HG03469 (cell line): ENCODE measurements around the gene ZNF362.

ENCODE experiments used
- ATAC-seq: cut with Tn5 transposase; IDR thresholded peaks from one replicate; pipeline ENCODE4 v1.9.1; 2021; ENCODE audit warnings: mild to moderate bottlenecking, moderate library complexity, moderate number of reproducible peaks; ENCODE audit not compliant: unreplicated experiment

Gene ZNF362

GRCh38 chr1:33244143-33244808 lies 12.0 kb upstream of the ZNF362 start:
- no peak for ATAC-seq

- no peak for ATAC-seq
Observed at GRCh38 chr1:33244809-33245186, 11.5 kb upstream of the ZNF362 start.

- no peak for ATAC-seq
Observed at GRCh38 chr1:33246171-33246570, 10.1 kb upstream of the ZNF362 start.

GRCh38 chr1:33247545-33247944 lies 8.7 kb upstream of the ZNF362 start:
- ATAC-seq: no peak

- ATAC-seq: no peak
Observed at GRCh38 chr1:33248244-33248643, 8.0 kb upstream of the ZNF362 start.

- ATAC-seq: no peak
Observed at GRCh38 chr1:33249422-33249821, 6.9 kb upstream of the ZNF362 start.

- no peak for ATAC-seq
Observed at GRCh38 chr1:33250217-33250616, 6.1 kb upstream of the ZNF362 start.

GRCh38 chr1:33250724-33251123 lies 5.6 kb upstream of the ZNF362 start:
- no peak for ATAC-seq

- no peak for ATAC-seq
Observed at GRCh38 chr1:33254491-33254890, 1.8 kb upstream of the ZNF362 start.

GRCh38 chr1:33255347-33256220 lies 708 bp upstream of the ZNF362 start:
- ATAC-seq: no peak

- no peak for ATAC-seq
Observed at GRCh38 chr1:33256221-33256470, 146 bp upstream of the ZNF362 start.

- ATAC-seq: no peak
Observed at GRCh38 chr1:33257207-33257771, 997 bp downstream of the ZNF362 start.

GRCh38 chr1:33257772-33258712 lies 1.8 kb downstream of the ZNF362 start:
- ATAC-seq: no peak

GRCh38 chr1:33258788-33259274 lies 2.5 kb downstream of the ZNF362 start:
- no peak for ATAC-seq

- ATAC-seq: no peak
Observed at GRCh38 chr1:33259879-33260278, 3.6 kb downstream of the ZNF362 start.

GRCh38 chr1:33260439-33260838 lies 4.1 kb downstream of the ZNF362 start:
- no peak for ATAC-seq

GRCh38 chr1:33261344-33261743 lies 5.1 kb downstream of the ZNF362 start:
- no peak for ATAC-seq

GRCh38 chr1:33263890-33264504 lies 7.7 kb downstream of the ZNF362 start:
- no peak for ATAC-seq

GRCh38 chr1:33265780-33266605 lies 9.7 kb downstream of the ZNF362 start:
- ATAC-seq: no peak

GRCh38 chr1:33266766-33267165 lies 10.5 kb downstream of the ZNF362 start:
- ATAC-seq: no peak
